ENCODE measurements around the gene GPR45.

GPR45 gene, protein sequence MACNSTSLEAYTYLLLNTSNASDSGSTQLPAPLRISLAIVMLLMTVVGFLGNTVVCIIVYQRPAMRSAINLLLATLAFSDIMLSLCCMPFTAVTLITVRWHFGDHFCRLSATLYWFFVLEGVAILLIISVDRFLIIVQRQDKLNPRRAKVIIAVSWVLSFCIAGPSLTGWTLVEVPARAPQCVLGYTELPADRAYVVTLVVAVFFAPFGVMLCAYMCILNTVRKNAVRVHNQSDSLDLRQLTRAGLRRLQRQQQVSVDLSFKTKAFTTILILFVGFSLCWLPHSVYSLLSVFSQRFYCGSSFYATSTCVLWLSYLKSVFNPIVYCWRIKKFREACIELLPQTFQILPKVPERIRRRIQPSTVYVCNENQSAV

DNA sequence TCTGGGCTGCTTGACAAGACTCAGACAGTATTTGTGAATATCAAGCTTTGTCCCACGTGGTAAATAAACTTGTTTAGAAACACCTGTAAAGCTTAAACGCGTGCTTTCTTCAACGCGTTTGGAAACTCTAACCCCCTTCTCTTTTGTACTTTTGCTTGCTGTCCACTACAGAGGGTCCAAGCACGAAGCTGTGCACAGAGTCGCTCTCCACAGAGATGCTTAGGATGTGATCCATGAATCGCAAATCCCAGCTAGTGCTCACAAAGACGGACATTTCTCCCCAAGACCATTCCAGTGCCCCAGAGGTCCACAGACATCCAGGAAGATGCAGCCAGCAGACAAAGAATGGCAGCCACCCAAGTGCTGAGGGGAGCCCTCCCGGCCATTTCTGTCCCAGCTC is at the start of gene GPR45:
Gene GPR45, plus strand, starts transcription at position 301 of the 400 bp plus-strand sequence. CDS start 116 bp downstream, outside the sequence.
- DNase-seq (ENCODE audit: low read depth), result no peak
- H3K4me3 ChIP-seq (ENCODE audit: low read depth, low read length), result no peak within 1 kb of the TSS
- TF ChIP-seq, protein P1, sequence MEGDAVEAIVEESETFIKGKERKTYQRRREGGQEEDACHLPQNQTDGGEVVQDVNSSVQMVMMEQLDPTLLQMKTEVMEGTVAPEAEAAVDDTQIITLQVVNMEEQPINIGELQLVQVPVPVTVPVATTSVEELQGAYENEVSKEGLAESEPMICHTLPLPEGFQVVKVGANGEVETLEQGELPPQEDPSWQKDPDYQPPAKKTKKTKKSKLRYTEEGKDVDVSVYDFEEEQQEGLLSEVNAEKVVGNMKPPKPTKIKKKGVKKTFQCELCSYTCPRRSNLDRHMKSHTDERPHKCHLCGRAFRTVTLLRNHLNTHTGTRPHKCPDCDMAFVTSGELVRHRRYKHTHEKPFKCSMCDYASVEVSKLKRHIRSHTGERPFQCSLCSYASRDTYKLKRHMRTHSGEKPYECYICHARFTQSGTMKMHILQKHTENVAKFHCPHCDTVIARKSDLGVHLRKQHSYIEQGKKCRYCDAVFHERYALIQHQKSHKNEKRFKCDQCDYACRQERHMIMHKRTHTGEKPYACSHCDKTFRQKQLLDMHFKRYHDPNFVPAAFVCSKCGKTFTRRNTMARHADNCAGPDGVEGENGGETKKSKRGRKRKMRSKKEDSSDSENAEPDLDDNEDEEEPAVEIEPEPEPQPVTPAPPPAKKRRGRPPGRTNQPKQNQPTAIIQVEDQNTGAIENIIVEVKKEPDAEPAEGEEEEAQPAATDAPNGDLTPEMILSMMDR (IDR thresholded peaks at IDR 0.05; ENCODE audit: low read depth, low read length, missing control alignments), result no peak
- in situ Hi-C loops (cut with HindIII; ENCODE audit: low sequenced_read_pairs), result no loop called here

DNA sequence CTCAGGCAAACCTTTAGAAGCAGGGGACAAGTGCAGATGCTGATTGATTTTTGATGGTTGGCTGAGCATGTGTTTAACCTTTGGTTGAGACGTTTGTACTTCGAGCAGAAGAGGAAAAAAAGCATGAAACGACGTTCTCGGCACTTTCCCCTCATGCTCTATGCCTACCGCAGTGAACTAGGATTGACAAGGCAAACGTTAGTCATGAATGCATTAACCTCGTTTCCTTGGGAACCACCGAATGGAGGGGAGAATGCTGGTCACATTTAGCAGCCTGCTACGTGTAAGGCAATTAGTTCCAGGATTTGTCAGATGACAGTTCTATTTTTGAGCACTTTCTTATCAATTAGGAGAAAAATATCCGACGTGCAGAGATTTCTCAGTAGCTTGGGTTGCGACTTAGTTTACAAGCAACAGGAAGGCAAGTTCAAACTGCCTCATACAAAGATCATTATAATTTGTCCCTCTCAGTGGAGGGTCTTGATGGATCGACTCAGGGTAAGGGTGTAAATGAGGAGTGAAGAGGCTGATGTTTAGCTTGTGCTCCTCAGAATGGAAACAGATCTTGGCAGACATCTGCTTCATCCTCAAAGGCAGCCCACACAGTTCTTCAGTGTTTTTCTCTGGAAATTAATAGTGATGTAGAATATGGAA is 47.4 kb upstream of the GPR45 start:
- DNase-seq (ENCODE audit: low read depth), result no peak
- TF ChIP-seq, protein P1 (IDR thresholded peaks at IDR 0.05; ENCODE audit: low read depth, low read length, missing control alignments), result no peak
- in situ Hi-C loops (cut with HindIII; ENCODE audit: low sequenced_read_pairs), result no loop called here
- no peak overlapping the region for H3K4me3 ChIP-seq (ENCODE audit: low read depth, low read length)

DNA sequence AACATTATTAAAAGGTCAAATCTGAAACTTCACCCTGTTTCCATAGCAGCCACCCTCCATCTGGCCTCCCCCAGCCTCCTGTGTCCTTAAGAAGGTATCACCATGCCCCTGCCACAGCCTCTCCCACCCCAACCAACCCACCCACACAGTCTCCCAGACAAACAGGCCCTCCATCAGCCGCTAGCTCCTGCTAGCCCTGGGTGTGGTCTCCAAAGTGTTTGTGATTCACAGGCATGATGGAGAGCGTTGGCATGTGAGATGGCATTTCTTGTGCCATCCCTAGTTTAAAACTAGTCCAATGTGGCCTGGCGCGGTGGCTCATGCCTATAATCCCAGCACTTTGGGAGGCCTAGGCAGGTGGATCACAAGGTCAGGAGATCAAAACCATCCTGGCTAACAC is 44.9 kb upstream of the GPR45 start:
- in situ Hi-C loops (cut with HindIII; ENCODE audit: low sequenced_read_pairs), result no loop called here
- DNase-seq (ENCODE audit: low read depth), result no peak
- TF ChIP-seq, protein P1 (IDR thresholded peaks at IDR 0.05; ENCODE audit: low read depth, low read length, missing control alignments), result no peak
- H3K4me3 ChIP-seq (ENCODE audit: low read depth, low read length), result no peak overlapping the region

DNA sequence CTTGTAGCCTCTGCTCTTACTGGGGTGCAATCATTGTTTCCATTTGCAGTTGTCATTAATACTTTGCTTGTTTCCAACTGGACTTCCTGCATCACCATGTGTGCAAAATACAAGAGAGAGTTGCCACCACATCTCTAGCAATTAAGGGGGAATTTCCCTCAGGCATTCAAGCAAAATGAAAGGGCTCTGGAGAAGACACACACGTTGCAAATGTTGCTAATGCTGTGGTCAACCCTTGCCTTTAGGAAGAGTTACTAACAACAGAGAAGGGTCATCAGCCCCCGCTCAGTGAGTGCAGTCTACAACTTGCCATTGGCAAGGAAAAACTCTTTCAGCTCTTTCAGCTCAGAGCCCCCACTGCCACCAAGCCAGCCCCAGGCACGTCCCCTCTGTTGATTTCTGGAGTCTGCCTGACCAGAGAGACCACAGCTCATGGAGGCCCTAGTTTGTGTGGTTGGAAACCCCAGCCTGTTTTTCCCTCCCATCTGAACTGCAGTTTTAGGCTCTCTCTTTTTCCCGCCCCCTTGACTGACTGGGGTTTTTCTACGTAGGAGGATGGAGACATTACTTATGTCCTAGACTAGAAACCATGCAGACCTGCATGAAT is 25.9 kb upstream of the GPR45 start:
- in situ Hi-C loops (cut with HindIII; ENCODE audit: low sequenced_read_pairs), result no loop called here

DNA sequence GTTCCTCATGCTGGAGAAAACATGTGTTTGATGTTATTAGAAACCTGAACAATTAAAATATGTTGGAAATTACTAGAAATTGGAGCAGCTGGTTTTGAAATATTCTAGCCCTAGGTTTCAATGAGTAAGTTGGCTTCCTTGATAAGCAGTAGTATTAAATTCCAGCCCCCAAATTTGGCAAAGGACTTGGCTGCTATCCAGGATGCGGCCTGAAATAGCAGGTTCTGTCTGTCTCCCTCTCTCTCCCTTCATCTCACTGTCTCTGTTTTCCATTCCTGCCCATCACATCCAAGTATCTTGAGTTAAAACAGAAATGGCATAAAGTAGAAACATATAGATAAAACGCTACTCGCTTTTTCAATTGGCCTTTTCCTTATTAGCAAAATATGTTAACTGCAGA is 20.9 kb upstream of the GPR45 start:
- TF ChIP-seq, protein P1 (IDR thresholded peaks at IDR 0.05; ENCODE audit: low read depth, low read length, missing control alignments), result no peak
- no peak for DNase-seq (ENCODE audit: low read depth)
- in situ Hi-C loops (cut with HindIII; ENCODE audit: low sequenced_read_pairs), result no loop called here
- H3K4me3 ChIP-seq (ENCODE audit: low read depth, low read length), result no peak overlapping the region

More for the DNA sequence above, 25.9 kb upstream of the GPR45 start:
- DNase-seq (ENCODE audit: low read depth), result no peak
- TF ChIP-seq, protein P1 (IDR thresholded peaks at IDR 0.05; ENCODE audit: low read depth, low read length, missing control alignments), result no peak
- H3K4me3 ChIP-seq (ENCODE audit: low read depth, low read length), result no peak overlapping the region

DNA sequence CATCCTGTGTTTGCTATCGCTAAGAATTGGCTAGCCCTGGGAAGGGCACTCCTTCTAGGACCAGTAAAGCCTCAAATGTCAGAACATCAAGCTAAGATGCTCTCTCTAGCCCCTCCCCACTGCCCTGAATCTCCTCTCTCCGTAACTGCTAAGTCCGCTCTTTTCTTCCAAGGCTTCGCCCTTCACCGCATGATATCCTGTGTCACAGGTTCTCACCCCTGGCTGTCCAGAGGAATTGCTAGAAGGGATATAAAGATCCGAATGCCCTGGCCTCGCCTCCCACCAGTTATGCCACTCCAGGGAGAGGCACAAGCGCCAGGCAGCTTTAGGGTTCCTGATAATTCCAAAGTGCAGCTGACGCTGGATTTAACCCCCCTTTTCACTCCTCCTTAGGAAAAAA is 17.1 kb upstream of the GPR45 start:
- TF ChIP-seq, protein P1 (IDR thresholded peaks at IDR 0.05; ENCODE audit: low read depth, low read length, missing control alignments), result no peak
- H3K4me3 ChIP-seq (ENCODE audit: low read depth, low read length), result no peak overlapping the region
- no peak for DNase-seq (ENCODE audit: low read depth)
- in situ Hi-C loops (cut with HindIII; ENCODE audit: low sequenced_read_pairs), result no loop called here

Measured in astrocyte of the cerebellum (primary cell).